ENCODE data around the gene RGS13. TPM values are rescaled to one million over a fixed set of nuclear protein-coding genes. Genes with fewer than 3 reads are reported as not detected.

Gene RGS13
- total RNA-seq, 3 donors from 2014 or later, result 0.43 to 1.3 (median 0.96) TPM

- Histone ChIP-seq H3K9me3 (no peaks in the 10 kb centered on the region), H3K36me3 (ENCODE audit: low read depth) (no peaks in the 10 kb centered on the region), H3K4me1 (ENCODE audit: low read depth) (no peaks in the 10 kb centered on the region), H3K4me3 (no peak overlapping the region)
- DNase-seq (no peak), ATAC-seq (no peak)
- TF ChIP-seq CTCF (IDR thresholded peaks at IDR 0.05), result no peak
- intact Hi-C loops (cut with DNase I, micrococcal nuclease), result no loop called here
Measured at GRCh38 chr1:192709544-192709943, 73.6 kb downstream of the RGS13 start.

Other genes starting within 250 kb of the RGS13 start
- gene RGS1, start 60.4 kb upstream of the RGS13 start, total RNA-seq, result 10 to 100 TPM in 2 of 3 donors, 1 to 10 TPM in 1; 8.9 to 82.0 (median 20.6) TPM
- gene RGS2, start 172.9 kb downstream of the RGS13 start, total RNA-seq, result 100 to 1,000 TPM in 1 of 3 donors, 10 to 100 TPM in 2; 13.3 to 153 (median 35.4) TPM

All from mucosa of descending colon (tissue), 3 donors.